GM18867 (cell line): ENCODE measurements around the gene RPS10.
"Not testable (repeated sequence)": the region's sequence is repeated elsewhere in the genome, so short reads cannot be mapped to it uniquely, and the experiment has no call there.

Source experiments
- ATAC-seq: cut with Tn5 transposase; IDR thresholded peaks from one replicate; pipeline ENCODE4 v1.9.1; 2021; ENCODE audit warnings: mild to moderate bottlenecking, moderate library complexity; ENCODE audit not compliant: unreplicated experiment

The RPS10 gene

DNA sequence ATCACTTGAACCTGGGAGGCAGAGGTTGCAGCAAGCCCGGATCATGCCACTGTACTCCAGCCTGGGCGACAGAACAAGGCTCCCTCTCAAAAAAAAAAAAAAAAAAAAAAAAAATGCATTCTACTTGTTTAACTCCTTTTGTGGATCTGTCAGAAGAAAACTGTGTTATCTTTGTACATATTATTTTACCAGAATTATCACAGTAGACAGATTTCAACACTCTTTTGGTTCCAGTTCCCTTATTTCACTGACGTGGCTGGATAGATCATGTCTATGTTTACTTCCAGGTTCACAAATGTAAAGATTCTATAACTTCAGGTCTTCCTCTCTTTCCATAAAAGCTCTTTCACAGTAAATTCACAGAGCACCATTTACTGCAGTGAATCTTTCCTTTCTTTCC, 51.8 kb downstream of the RPS10 start:
- ATAC-seq: no peak

DNA sequence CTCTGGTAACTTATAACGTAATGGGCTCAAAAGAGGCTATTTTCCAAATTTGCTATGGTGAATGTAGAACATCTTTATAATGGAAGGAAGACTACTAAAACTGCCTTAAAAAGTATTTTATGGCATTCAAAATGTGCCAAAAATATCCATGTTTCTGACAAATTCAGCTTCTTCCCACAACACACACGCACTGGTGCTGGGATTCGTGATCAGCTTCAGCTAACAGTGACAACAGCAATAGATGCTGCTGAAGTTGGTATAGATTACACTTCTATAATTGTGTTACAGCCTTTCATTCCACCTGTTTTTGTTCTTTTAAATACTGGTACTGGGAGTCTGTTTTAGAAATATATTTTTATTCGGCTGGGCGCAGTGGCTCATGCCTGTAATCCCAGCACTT, 52.4 kb downstream of the RPS10 start:
- ATAC-seq: no peak

- not testable (repeated sequence) for ATAC-seq
Measured at GRCh38 chr6:34371865-34372264, 54.0 kb downstream of the RPS10 start.

- no peak for ATAC-seq
Measured at GRCh38 chr6:34370361-34370760, 55.5 kb downstream of the RPS10 start.

GRCh38 chr6:34369385-34369784, 56.5 kb downstream of the RPS10 start:
- no peak for ATAC-seq
